TTC549 (cell line): Measurements from ENCODE around the gene TOMM7.
"Not testable (repeated sequence)": the region's sequence is repeated elsewhere in the genome, so short reads cannot be mapped to it uniquely, and the experiment has no call there.

Experiments used
- FAIRE-seq: peaks from 2 replicates; lab custom pipeline; 2012; peaks lifted over from hg19 to GRCh38; lab: Jason Lieb, UNC

TOMM7 gene

DNA sequence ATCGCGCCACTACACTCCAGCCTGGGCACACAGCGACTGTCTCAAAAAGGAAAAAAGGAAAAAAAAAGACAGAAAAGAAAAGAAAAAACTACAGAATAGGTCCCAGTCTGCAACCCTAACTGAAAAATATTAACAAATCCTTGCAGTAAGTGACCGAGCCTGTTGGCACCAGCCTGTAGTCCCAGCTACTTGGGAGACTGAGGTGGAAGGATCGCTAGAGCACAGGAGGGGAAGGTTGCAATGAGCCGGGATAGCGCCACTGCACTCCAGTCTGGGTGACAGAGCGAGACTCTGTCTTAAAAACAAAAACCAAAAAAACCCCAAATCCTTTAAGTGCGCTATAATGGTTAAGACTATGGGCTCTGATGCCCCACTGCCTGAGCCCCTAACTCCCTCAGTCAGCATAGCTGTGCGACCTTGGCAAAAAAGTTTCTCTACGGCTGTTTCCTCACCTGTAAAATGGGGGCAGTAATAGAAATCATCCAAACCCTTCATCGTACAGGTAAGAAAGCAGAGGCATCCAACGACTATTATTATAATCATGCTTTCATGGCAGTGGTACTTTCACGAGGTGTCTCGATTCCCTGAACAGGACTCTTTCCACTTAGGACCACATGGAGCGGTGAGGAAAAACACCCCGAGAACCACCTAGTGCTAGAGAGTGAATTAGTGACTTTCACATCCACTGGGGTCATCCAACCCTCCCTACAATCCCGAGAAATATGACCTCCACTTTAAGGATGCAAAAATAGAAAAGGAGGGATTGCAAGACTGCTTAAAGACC is 755 bp downstream of the TOMM7 start:
- no peak for FAIRE-seq

DNA sequence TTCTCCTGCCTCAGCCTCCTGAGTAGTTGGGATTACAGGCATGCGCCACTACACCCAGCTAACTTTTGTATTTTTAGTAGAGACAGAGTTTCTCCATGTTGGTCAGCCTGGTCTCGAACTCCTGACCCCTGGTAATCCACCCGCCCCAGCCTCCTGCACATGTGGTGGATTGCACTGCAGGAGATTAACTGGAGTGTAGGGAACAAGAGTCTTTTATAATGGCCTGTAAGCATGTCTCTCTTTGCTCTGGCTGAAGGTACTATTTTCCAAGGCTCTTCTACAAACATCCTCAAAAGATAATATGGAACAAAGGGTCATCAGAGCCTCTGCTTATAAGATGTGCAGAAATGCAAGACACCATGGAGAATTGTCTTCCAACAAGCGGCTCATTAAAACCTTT is 3.2 kb downstream of the TOMM7 start:
- no peak for FAIRE-seq

DNA sequence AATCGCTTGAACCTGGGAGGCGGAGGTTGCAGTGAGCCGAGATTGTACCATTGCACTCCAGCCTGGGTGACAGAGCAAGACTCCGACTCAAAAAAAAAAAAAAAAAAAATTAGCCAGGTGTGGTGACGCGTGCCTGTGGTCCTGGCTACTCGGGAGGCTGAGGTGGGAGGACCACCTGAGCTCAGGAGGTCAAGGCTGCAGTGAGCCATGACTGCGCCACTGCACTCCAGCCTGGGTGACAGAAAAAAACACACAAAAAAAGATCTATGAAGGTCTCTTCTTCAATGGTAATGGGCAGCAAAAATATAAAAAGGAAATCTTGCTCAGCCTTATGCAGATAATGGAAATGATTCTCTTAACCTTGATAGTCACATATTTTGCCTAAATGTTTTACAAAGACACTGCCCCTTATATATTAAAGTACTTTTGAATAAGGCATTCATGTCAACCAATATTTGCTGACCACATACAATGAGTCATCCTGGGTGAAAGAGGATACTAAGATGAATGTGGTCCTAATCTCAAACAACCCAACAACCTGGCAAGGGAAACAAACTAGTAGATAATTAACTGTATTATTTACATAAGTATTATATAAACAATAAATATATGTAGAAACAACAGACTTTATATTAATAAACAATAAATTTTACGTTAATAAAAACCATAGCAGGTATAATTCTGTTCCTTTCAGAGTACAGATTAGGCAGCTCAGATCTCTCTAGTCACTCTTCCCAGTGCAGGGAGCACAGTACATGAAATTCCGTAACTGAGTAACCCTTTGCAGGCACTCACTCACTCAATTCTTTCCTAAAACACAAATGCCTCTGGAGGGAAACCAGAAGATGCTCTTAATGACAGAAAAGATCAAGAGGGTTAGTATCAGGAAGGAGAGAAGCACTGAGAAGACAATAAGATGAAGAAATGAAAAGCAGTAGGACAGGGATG is 8.1 kb downstream of the TOMM7 start:
- FAIRE-seq: no peak

DNA sequence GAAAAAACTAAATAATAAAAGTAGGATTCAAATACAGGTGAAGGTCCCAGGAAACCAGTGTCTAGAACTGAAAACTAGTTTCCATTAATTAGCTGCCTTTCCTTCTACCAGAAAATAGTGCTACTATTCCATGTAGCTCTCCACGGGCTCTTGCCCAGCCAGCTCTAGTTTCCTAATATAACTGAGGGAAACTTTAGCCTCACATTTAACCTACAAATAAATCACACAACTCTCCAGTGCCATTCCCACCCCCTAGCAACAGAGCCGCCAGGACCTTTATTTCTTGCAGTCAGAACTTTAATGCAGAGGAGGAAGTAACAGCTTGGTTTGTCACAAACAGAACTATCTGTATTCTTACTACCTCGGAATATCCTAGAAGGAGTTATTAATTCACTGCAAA is 10.3 kb downstream of the TOMM7 start:
- no peak for FAIRE-seq

DNA sequence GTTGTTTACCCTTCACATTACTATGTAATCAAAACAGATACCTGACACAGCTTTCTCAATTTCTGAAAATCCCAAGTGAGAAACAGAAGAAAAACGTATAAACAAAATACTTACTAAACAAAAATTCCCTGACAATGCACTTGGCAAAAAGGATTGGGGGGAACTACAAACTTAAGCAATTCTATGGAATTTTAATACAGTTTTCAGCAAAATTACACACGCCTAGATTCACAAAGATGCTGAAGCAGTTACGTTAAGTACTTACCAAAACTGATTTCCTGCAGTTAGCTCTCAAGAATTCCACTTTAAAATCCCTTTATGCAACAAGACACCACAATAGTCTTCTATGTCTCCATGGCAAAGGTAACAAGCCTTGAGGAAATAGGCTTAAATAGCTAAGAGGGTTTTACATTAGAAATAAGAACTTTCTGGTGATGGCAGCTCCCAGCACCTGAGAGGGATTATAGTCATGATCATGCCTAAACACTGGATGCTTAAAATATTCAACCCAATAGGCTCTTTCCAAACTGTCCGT is 10.8 kb downstream of the TOMM7 start:
- no peak for FAIRE-seq

DNA sequence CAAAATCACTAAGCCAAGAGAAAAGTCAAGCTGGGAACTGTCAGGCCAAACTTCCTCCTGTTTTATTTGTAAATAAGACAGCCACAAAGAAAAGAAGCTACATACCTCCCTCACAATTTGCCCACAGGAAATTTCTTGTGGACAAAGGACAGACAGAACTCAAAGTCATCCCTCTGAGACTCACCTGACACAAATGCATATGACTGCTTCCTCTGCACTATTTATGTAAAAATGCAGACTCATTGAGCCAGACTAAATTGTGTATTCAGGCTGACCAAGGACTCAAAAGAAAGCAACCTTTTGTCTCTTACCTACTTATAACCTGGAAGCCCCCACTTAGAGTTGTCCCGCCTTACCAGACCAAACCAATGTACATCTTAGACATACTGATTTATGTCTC is 11.8 kb downstream of the TOMM7 start:
- no peak for FAIRE-seq

DNA sequence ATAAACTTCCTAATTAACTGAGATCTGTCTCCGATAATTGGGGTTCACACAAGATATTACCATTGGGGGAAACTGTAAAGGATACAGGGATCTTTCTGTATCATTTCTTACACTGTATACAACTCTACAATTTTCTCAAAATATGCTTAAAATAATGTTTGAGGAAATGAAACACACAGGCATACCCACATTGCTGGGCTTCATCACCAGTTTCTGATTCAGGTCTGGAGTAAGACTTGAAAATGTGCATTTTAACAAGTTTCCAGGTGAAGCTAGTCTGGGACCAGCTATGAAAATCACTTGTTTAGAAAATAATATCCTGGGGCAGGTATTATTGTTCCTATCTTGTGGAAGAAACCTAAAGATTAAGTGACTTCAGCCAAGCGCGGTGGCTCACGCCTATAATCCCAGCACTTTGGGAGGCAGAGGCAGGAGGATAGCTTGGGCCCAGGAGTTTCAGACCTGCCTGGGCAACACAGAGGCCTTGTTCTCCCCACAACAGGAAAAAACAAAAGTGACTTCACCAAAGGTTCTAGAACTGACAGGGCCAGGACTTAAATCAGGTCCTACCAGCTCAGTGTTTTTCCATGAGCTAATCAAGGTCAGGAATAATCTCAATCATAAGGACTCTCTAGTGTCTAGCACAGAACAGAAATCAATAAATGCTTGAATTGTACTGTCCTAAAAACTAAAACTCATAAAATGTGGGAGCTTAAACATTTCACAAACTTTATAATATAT is 12.6 kb downstream of the TOMM7 start:
- FAIRE-seq: no peak

DNA sequence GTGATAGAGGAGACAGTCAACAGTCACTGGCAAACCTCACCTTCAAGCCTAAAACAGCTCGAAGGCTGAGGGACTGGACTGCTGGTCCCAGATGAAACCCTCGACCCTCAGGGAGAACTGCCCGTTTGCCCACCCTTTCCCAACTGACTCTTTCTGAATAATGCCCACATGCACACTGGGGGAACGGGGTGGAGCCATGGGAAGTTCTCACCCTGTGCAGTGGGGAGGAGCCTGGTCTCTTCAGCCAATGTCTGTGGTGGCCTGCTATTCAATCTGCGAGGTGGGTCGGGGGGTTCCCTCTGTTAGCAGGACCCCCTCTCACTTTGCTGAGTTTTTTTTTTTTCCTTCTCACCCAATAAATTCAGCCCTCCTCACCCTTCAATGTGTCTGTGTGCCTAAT is 14.5 kb downstream of the TOMM7 start:
- FAIRE-seq: no peak

DNA sequence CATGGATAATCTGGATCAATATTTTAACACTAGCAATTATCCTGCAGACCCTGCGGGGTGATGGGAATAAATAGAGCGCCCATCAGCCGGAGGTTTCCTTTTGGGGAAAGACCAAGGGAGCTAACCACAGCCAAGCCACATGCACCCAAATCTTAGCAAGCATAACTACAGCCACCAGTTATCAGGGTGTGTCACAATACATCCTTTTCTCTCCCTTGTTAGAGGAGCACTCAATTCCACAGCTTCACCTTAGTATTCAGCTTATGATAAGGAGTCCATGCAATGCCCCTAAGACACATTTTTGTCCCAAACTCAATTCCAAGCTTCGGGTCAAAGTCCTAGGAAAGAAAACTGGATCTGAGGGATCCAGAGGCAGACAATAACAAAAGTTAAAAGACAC is 15.9 kb downstream of the TOMM7 start:
- no peak for FAIRE-seq

DNA sequence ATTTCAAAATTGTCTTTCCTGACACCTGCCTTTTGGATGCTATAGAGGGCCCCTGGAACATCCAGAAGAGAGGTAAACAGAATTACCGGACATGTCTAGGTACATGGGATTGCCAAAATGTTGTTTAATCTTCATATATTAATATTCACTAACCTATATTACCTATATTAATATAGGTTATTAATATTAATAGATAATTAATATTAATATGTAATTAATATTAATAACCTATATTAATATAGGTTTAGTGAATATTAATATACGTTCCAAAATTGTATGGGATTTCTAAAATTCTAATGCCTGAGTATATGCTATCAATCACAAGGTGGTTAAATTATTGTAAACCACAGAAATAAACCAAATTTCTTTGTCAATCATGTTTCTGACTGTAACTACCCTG is 17.4 kb downstream of the TOMM7 start:
- no peak for FAIRE-seq

DNA sequence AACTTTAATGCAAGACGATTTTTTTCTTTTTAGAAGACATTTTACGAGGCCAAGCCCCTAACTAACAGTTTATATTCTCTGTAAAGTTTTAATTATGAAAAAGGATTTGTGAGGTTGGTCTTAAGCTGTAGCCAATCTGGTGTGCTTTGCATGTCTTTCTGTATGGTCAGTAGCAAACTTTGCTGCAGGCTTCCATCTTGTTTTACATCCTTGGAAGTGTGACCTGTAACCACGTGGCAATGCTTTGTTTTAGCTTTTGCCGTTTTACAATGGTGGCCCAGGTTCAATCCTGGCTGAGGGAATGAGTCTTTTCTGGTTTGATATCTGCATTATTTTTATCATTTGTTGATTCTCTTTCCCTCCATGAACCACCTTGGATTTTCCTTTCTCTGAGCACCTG is 19.8 kb downstream of the TOMM7 start:
- FAIRE-seq: not testable (repeated sequence)

DNA sequence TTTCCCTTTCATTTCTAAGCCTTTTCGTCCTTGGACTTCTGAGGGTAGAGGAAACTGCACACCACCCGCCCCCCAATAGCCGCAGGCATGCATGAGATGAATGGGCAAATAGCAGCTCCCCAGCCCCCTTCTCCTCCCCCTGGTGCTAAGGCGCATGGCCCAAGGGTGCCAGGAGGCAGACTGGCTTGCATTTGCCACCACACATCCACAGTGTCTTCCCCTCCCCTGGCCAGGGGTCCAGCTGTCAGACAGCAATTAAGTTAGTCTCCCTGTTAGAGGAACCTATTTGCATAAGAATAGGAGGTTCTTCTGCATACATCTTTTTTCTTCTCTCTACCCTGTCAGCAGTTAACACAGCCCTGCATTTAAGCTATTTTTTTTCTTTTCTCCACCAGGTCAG is 20.2 kb downstream of the TOMM7 start:
- FAIRE-seq: no peak

DNA sequence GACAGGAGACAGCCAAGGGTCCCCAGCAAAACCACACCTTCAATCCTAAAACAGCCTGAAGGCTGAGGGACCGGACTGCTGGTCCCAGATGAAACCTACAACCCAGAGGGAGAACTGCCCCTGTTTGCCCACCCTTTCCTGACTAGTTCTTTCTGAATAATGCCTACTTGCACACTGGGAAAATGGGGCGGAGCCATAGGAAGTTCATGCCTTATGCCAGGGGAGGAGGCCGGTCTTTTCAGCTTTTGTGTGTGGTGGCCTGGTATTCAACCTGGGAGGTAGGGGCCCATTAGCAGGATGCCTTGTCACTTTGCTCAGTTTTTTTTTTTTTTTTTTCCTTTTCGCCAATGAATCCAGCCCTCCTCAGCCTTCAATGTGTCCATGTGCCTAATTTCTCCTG is 20.7 kb downstream of the TOMM7 start:
- FAIRE-seq: no peak

DNA sequence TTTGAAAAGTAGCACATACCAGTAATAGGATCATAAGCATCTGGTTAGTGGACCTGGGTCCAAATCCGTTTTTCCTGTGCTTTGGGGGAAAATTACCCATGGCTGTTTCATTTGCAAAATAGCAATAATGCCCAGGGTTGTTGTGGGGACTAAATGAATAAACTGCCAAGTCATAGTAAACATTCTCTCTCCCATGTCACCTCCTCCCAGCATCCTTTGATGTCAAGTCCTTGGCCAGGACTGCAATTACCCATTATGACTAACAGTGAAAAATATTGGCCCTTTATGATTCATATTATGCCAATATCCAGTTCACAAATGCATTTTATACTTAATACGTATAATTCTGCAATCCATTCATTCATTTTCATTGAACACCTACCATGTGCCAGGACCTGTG is 23.0 kb downstream of the TOMM7 start:
- FAIRE-seq: no peak

DNA sequence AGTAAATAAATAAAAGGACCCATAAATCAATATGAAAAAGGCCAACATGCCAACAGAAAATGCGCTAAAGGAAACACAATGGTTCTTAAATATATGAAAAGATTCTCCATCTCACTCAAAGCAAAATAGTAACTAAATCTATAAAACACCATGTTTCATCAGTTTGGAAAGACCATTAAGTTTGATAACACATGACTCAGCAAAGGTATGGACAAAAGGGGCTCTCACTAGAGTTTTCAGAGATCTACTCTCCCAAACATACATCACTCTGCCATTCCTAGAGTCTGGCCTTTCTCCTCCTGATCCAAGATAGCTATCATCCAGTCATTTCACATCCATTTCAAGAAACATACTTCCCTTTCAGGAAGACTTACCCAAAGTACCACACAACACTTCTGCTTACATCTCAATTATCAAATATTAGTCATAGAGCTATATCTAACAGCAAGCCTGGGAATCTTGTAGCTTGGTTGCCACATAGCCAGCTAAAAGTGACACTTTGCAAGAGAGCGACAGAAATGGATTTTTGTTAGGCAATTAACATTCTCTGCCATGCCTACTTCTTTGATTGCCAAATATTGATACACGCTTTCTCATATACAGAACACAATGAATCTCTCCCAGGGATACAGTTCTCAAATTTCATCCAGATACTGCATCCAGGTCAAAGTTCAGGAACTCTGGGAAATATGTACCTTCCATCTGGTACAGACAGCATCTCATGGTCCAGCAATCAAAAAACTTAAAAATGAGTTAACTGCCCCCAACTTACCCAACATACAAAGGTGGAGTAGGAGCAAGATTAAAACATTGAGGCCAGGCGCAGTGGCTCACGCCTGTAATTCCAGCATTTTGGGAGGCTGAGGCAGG is 28.8 kb downstream of the TOMM7 start:
- no peak for FAIRE-seq

DNA sequence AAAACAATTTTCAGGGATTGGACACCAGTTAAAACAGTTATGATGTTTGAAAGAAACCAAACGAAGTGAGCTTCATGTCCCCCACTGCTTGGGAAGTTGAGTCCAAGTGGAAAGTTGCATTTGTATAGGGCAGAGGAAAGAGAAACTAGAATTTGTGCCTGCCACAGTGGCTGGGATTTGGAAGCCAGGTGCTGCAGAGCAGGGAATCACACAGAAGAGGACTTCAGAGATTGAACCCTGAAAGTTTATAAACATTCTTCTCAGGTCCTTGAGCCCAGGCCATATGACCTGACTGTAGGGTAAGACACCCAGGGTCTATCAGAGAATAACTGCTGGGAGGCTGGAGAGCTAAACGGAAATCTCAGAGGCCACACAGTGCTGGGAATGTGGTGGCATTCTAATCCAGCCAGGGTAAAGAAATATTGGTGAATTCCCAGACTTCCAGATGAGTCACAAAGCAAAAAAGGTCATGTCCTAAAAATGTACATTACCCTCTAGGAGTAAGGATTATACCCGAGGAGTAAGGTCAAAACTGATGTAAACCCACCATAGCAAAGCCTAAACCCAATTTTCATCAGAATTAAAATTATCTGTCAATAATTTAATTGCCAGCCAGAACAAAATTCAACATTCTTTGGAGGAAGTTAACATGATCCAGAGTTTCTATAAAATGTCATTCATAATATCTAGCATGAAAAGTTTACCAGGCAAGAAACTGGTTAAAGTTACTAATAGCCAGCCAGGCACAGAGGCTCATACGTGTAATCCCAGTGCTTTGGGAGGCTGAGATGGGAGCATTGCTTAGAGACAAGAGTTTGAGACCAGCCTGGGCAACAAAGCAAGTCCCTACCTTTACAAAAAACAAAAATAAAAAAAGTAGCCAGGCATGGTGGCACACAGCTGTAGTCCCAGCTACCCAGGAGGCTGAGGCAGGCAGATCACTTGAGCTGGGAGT is 31.2 kb downstream of the TOMM7 start:
- no peak for FAIRE-seq

DNA sequence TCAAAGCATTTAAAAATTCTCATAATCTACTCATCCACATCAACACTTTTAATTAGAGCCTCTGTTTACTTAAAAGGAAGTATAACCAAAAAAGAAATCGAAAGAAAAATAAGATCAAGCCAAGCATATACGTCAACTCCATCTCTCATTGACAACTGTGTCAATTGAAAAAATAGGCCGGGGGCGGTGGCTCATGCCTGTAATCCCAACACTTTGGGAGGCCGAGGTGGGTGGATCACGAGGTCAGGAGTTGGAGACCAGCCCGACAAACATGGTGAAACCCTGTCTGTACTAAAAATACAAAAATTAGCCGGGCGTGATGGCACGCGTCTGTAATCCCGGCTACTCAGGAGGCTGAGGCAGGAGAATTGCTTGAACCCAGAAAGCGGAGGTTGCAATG is 32.0 kb downstream of the TOMM7 start:
- FAIRE-seq: not testable (repeated sequence)

DNA sequence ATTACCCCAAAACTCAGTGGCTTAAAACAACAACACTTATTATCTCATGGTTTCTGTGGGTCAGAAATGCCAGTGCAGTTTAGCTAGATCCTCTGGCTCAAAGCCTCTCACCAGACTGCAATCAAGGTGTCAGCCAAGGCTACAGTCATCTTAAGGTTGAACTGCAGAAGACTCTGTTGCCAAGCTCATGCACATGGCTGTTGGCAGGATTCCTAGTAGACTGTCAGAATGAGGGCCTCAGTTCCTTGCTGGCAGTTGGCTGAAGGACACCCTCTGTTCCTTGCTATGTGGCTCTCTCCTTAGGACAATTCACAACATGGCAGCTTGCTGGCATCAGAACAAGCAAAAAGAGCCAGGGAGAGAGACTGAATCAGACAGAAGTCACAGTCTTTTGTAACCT is 34.7 kb downstream of the TOMM7 start:
- no peak for FAIRE-seq

DNA sequence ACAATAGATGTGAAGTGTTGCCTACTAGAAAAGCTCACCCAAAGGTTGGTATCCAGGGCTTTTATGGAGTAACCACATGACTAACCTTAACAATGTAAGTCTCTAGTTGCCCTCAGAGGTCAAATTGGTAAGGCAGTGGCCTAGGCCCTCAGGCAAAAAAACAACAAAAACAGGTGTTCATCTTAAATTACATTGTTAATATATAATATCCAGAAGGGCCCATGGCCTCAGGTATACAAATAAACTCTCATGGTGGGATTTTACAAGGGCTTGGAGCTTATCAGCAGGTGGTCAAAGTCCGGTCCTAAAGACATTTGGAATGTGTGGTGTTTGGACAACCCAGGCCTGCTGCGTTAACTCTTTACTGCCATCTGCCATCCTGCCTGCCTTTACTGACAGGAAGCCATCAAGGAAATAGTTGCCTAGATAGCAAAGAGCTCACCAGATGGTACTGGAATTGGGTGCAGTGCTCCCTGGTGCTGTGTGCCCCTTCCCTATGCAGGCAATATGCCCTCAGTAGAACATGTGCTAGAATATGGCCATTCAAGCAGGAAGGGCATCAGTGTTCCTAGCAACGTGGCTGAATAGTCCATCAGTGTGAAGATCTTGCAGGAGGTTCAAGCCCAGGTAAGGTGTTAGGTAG is 36.2 kb downstream of the TOMM7 start:
- FAIRE-seq: no peak

DNA sequence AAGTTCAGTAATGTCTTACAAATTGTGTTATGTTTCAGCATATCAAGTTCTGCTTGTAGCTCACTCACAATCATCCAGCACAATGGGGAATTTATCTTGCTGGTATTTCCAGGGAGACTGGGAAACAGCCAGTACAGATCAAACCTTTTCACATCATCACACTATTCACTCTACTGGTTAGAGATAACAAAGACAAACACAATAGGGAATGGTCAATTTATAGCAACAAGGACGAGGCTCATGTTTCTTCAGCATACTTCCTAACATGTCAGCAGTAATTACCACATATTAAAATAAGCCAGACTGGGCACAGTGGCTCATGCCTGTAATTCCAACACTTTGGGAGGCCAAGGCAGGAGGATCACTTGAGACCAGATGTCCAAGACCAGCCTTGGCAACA is 38.3 kb downstream of the TOMM7 start:
- no peak for FAIRE-seq
